SIG-M5 treated with dmso at 0.1 percent for 504 hours (cell line): ENCODE measurements around the gene PSMD1.
"Not testable (repeated sequence)": the region's sequence is repeated elsewhere in the genome, so short reads cannot be mapped to it uniquely, and the experiment has no call there.

Experiments
- DNase-seq: peaks from one replicate; lab custom pipeline; 2025; ENCODE audit not compliant: unreplicated experiment; lab: John Stamatoyannopoulos, UW

Gene PSMD1

GRCh38 chr2:231182513-231182899 lies 125.8 kb downstream of the PSMD1 start:
- peak; percentile 94 for DNase-seq

GRCh38 chr2:231183851-231184250 lies 127.2 kb downstream of the PSMD1 start:
- DNase-seq = no peak

GRCh38 chr2:231184319-231184718 lies 127.7 kb downstream of the PSMD1 start:
- DNase-seq = no peak

- no peak for DNase-seq
Observed at GRCh38 chr2:231185050-231185725, 128.5 kb downstream of the PSMD1 start.

- DNase-seq = no peak
Observed at GRCh38 chr2:231185886-231186285, 129.2 kb downstream of the PSMD1 start.

GRCh38 chr2:231186325-231186724 lies 129.7 kb downstream of the PSMD1 start:
- no peak for DNase-seq

GRCh38 chr2:231187736-231188505 lies 131.3 kb downstream of the PSMD1 start:
- DNase-seq = no peak

- no peak for DNase-seq
Observed at GRCh38 chr2:231188506-231189170, 132.0 kb downstream of the PSMD1 start.

- DNase-seq = no peak
Observed at GRCh38 chr2:231189171-231189530, 132.5 kb downstream of the PSMD1 start.

- DNase-seq = no peak
Observed at GRCh38 chr2:231189571-231190495, 133.2 kb downstream of the PSMD1 start.

- DNase-seq = no peak
Observed at GRCh38 chr2:231190531-231191197, 134.0 kb downstream of the PSMD1 start.

GRCh38 chr2:231191896-231192872 lies 135.5 kb downstream of the PSMD1 start:
- DNase-seq = peak; percentile 73

GRCh38 chr2:231193216-231193615 lies 136.5 kb downstream of the PSMD1 start:
- no peak for DNase-seq

GRCh38 chr2:231196592-231196991 lies 139.9 kb downstream of the PSMD1 start:
- DNase-seq = no peak

- DNase-seq = not testable (repeated sequence)
Observed at GRCh38 chr2:231197196-231197595, 140.5 kb downstream of the PSMD1 start.

- no peak for DNase-seq
Observed at GRCh38 chr2:231197706-231198290, 141.1 kb downstream of the PSMD1 start.

- DNase-seq = peak; percentile 62
Observed at GRCh38 chr2:231198291-231199173, 141.9 kb downstream of the PSMD1 start, which contains the start of gene ARMC9. Gene ARMC9 (plus strand): TSS chr2:231198631. CDS start chr2:231206239, 7,608 bp downstream.

GRCh38 chr2:231199219-231199618 lies 142.6 kb downstream of the PSMD1 start:
- no peak for DNase-seq
